Prostate gland (tissue), 2 donors: ENCODE results near the gene PABPN1L. TPM values are rescaled to one million over a fixed set of nuclear protein-coding genes. Genes with fewer than 3 reads are reported as not detected.
"Not testable (repeated sequence)": the region's sequence is repeated elsewhere in the genome, so short reads cannot be mapped to it uniquely, and the experiment has no call there.

ENCODE experiments used
- DNase-seq: peaks from one replicate; pipeline ENCODE4 v3.0.0-alpha.2; 2019; ENCODE audit warnings: low spot score
- H3K27ac ChIP-seq, 2 donors: fragments of 200-600 bp; sonication (generic); 2 replicates each; pipeline ENCODE4 v1.5.1; 2017 to 2019
- H3K27me3 ChIP-seq: fragments of 200-600 bp; sonication (generic); replicated peaks from 2 replicates; pipeline ENCODE4 v1.5.1; 2019; ENCODE audit not compliant: insufficient read depth
- H3K36me3 ChIP-seq, 2 donors: fragments of 200-600 bp; sonication (generic); 1 replicate in 1 of 2; 2 replicates in 1 of 2; pipeline versions ENCODE4 v1.5.1 to v1.8.1; 2017 to 2019
- H3K4me1 ChIP-seq: fragments of 200-600 bp; sonication (generic); replicated peaks from 2 replicates; pipeline ENCODE4 v1.5.1; 2019
- H3K4me3 ChIP-seq, 2 donors: fragments of 200-600 bp; sonication (generic); 2 replicates each; pipeline ENCODE4 v1.5.1; 2017 to 2019
- H3K9me3 ChIP-seq: fragments of 200-600 bp; sonication (generic); 2 replicates; pipeline ENCODE4 v1.5.1; 2017
- CTCF ChIP-seq, 4 experiments: fragments of 200-600 bp in 2 of 4; fragments of 450-650 bp in 2 of 4; sonication (generic) in 2 of 4; IDR thresholded peaks; 1 replicate in 3 of 4; 2 replicates in 1 of 4; pipeline ENCODE4 v1.5.1; 2016 to 2019; ENCODE audit warnings: antibody characterized with exemption in 4 of 4, mild to moderate bottlenecking in 2 of 4, moderate library complexity in 2 of 4
- POLR2A ChIP-seq: fragments of 450-650 bp; IDR thresholded peaks from one replicate; pipeline ENCODE4 v1.6.1; 2016; ENCODE audit warnings: antibody characterized with exemption, mild to moderate bottlenecking
- POLR2AphosphoS5 ChIP-seq: sonication (generic); formaldehyde crosslinking; IDR thresholded peaks from one replicate; pipeline ENCODE4 v1.6.1; 2017; ENCODE audit warnings: antibody characterized with exemption
- WGBS: methylation state at CpG from one replicate; pipeline ENCODE4 v1.1.5; 2018; 5-methylcytosine and 5-hydroxymethylcytosine counted together
- intact Hi-C: fragments of 100-400 bp; cut with DNase I; formaldehyde crosslinking; loops from one replicate; pipeline ENCODE4 v1.14.2; 2022
- total RNA-seq, 2 donors: library from RNA; depleted of rRNA; stranded (reverse); fragments of >200 nt; gene quantifications; one replicate each; pipeline ENCODE4 v1.1.0, GENCODE V29; 2016

The PABPN1L gene
- total RNA-seq, 2 donors from 2014 or later, result 4.1 TPM; not detected in 1

GRCh38 chr16:88897696-88898425 lies 31.4 kb upstream of the PABPN1L start:
- intact Hi-C loops, result no loop called here
- no peak overlapping the region for H3K27ac ChIP-seq
- H3K4me1 ChIP-seq, result no peaks in the 10 kb centered on the region
- H3K4me3 ChIP-seq, result no peak overlapping the region
- no peaks in the 10 kb centered on the region for H3K36me3 ChIP-seq
- DNase-seq, result no peak
- no peaks in the 10 kb centered on the region for H3K9me3 ChIP-seq
- no peaks in the 10 kb centered on the region for H3K27me3 ChIP-seq
- 93% methylated on average over 34 of the region's 34 CpGs for WGBS
- TF ChIP-seq POLR2A (no peak), CTCF (IDR thresholded peaks at IDR 0.05) (no peak), POLR2AphosphoS5 (no peak)

GRCh38 chr16:88896238-88897070 lies 30.0 kb upstream of the PABPN1L start:
- H3K27ac ChIP-seq, result no peak overlapping the region
- no peaks in the 10 kb centered on the region for H3K4me1 ChIP-seq
- DNase-seq, result no peak
- H3K27me3 ChIP-seq, result no peaks in the 10 kb centered on the region
- no peaks in the 10 kb centered on the region for H3K36me3 ChIP-seq
- no peak overlapping the region for H3K4me3 ChIP-seq
- WGBS, result 87% methylated on average over 55 of the region's 57 CpGs
- intact Hi-C loops, result no loop called here
- no peaks in the 10 kb centered on the region for H3K9me3 ChIP-seq
- no peak for TF ChIP-seq CTCF (IDR thresholded peaks at IDR 0.05)
- TF ChIP-seq POLR2AphosphoS5, result no peak
- TF ChIP-seq POLR2A, result no peak

- H3K4me1 ChIP-seq, result no peaks in the 10 kb centered on the region
- TF ChIP-seq POLR2A, result no peak
- no peak for TF ChIP-seq POLR2AphosphoS5
- TF ChIP-seq CTCF (IDR thresholded peaks at IDR 0.05), result no peak
- intact Hi-C loops, result no loop called here
- H3K27me3 ChIP-seq, result no peaks in the 10 kb centered on the region
- no peaks in the 10 kb centered on the region for H3K9me3 ChIP-seq
- H3K27ac ChIP-seq, result no peak overlapping the region
- no peak overlapping the region for H3K4me3 ChIP-seq
- WGBS, result 92% methylated on average over 22 of the region's 22 CpGs
- DNase-seq, result no peak
- no peaks in the 10 kb centered on the region for H3K36me3 ChIP-seq
These were observed 28.9 kb upstream of the PABPN1L start for GRCh38 chr16:88895335-88895734.

- Histone ChIP-seq H3K27me3 (no peaks in the 10 kb centered on the region), H3K9me3 (no peaks in the 10 kb centered on the region), H3K27ac (no peak overlapping the region), H3K4me3 (no peak overlapping the region), H3K36me3 (no peaks in the 10 kb centered on the region), H3K4me1 (no peaks in the 10 kb centered on the region)
- TF ChIP-seq POLR2AphosphoS5 (no peak), POLR2A (no peak)
- 84% methylated on average over 21 of the region's 21 CpGs for WGBS
- intact Hi-C loops, result no loop called here
- DNase-seq, result no peak
These were observed 28.3 kb upstream of the PABPN1L start for GRCh38 chr16:88894681-88895300.

- DNase-seq, H3K4me3 ChIP-seq, H3K27me3 ChIP-seq, H3K4me1 ChIP-seq, H3K36me3 ChIP-seq, H3K9me3 ChIP-seq, intact Hi-C loops, H3K27ac ChIP-seq: not testable (repeated sequence)
- WGBS, result 94% methylated on average over 5 of the region's 6 CpGs
These were observed 27.8 kb upstream of the PABPN1L start for GRCh38 chr16:88894266-88894665.
